HepG2 (cell line): ENCODE data around the gene ING1. TPM values are rescaled to one million over a fixed set of nuclear protein-coding genes. Genes with fewer than 3 reads are reported as not detected.

Experiments
- BATF2 ChIP-seq: sonication (generic); formaldehyde crosslinking; IDR thresholded peaks from 2 replicates; pipeline ENCODE4 v1.8.0; 2022; ENCODE audit warnings: mild to moderate bottlenecking, missing genetic modification reagents, moderate library complexity
- BCL6 ChIP-seq: IDR thresholded peaks from 2 replicates; pipeline ENCODE4 v1.6.1; 2016; ENCODE audit warnings: missing genetic modification reagents, missing compliant biosample characterization
- RFX3 ChIP-seq: IDR thresholded peaks from 2 replicates; pipeline ENCODE4 v1.6.1; 2016; ENCODE audit warnings: missing biosample characterization, missing genetic modification reagents
- RORA ChIP-seq: sonication (generic); formaldehyde crosslinking; IDR thresholded peaks from 2 replicates; pipeline ENCODE4 v1.5.0; 2020; ENCODE audit warnings: mild to moderate bottlenecking, missing genetic modification reagents, moderate library complexity
- SATB2 ChIP-seq: sonication (generic); formaldehyde crosslinking; IDR thresholded peaks from 2 replicates; pipeline ENCODE4 v1.5.0; 2020; ENCODE audit warnings: missing genetic modification reagents
- SNAI1 ChIP-seq: sonication (generic); formaldehyde crosslinking; IDR thresholded peaks from 2 replicates; pipeline ENCODE4 v1.5.0; 2020; ENCODE audit warnings: mild to moderate bottlenecking, missing genetic modification reagents, borderline replicate concordance
- TCF7L2 ChIP-seq: IDR thresholded peaks from 2 replicates; pipeline ENCODE4 v1.6.1; 2011; ENCODE audit warnings: mild to moderate bottlenecking, low read depth, low read length, moderate library complexity
- ZFP90 ChIP-seq: sonication (generic); formaldehyde crosslinking; IDR thresholded peaks from 2 replicates; pipeline ENCODE4 v1.8.0; 2022; ENCODE audit warnings: missing genetic modification reagents, mild to moderate bottlenecking, inconsistent platforms, borderline replicate concordance
- ZMYM3 ChIP-seq: sonication (generic); formaldehyde crosslinking; IDR thresholded peaks from 2 replicates; pipeline ENCODE4 v1.5.1; 2020; ENCODE audit warnings: mild to moderate bottlenecking, missing genetic modification reagents
- ZNF282 ChIP-seq: fragments of 450-650 bp; IDR thresholded peaks from 2 replicates; pipeline ENCODE4 v1.6.1; 2018; ENCODE audit not compliant: partially characterized antibody
- ZNF350 ChIP-seq: sonication (generic); formaldehyde crosslinking; IDR thresholded peaks from 2 replicates; pipeline ENCODE4 v1.4.0; 2020; ENCODE audit warnings: mild to moderate bottlenecking, low read depth, missing genetic modification reagents, borderline replicate concordance
- ZNF513 ChIP-seq: sonication (generic); formaldehyde crosslinking; conservative IDR thresholded peaks from 2 replicates; pipeline ENCODE4 v1.5.0; 2020; ENCODE audit warnings: missing genetic modification reagents
- ZNF891 ChIP-seq: sonication (generic); formaldehyde crosslinking; IDR thresholded peaks from 2 replicates; pipeline ENCODE4 v1.5.0; 2020; ENCODE audit warnings: mild to moderate bottlenecking, missing genetic modification reagents
- polyA plus RNA-seq, 8 experiments: library from polyadenylated mRNA; depleted of rRNA in 3 of 8; stranded (reverse) in 7 of 8; unstranded in 1 of 8; fragments of >200 nt; fragmentation: Illumina TruSeq in 4 of 8; extraction: Trizol in 4 of 8; gene quantifications; 2 replicates each; pipeline versions ENCODE4 v1.2.1 to v1.2.3, GENCODE V29; 2011 to 2016; ENCODE audit warnings: low read depth in 4 of 8, missing spikeins in 1 of 8, mixed read lengths in 1 of 8; ENCODE audit not compliant: insufficient read depth in 1 of 8
- total RNA-seq, 5 experiments: library from RNA; depleted of rRNA; stranded (reverse); fragments of >200 nt; fragmentation: Illumina TruSeq; extraction: Trizol; gene quantifications; 2 replicates each; pipeline ENCODE4 v1.2.3, GENCODE V29; 2016; ENCODE audit warnings: low read depth in 1 of 5
- TF ChIP-seq, protein P1 (sequence below): sonication (generic); formaldehyde crosslinking; IDR thresholded peaks from 2 replicates; pipeline ENCODE4 v1.5.1; 2020; ENCODE audit warnings: missing genetic modification reagents, mild to moderate bottlenecking, borderline replicate concordance
- TF ChIP-seq, protein P2 (sequence below): sonication (generic); formaldehyde crosslinking; IDR thresholded peaks from 2 replicates; pipeline ENCODE4 v1.4.0; 2020; ENCODE audit warnings: mild to moderate bottlenecking, missing genetic modification reagents
- TF ChIP-seq, protein P3 (sequence below): IDR thresholded peaks from 2 replicates; pipeline ENCODE4 v1.6.1; 2016; ENCODE audit warnings: missing genetic modification reagents, missing compliant biosample characterization

Gene ING1
- total and polyA plus RNA-seq, 2 of the 13 experiments (the other 11 are each of a cell fraction or from before 2014, with no cell fraction given): 8.1 to 16.1 TPM

DNA sequence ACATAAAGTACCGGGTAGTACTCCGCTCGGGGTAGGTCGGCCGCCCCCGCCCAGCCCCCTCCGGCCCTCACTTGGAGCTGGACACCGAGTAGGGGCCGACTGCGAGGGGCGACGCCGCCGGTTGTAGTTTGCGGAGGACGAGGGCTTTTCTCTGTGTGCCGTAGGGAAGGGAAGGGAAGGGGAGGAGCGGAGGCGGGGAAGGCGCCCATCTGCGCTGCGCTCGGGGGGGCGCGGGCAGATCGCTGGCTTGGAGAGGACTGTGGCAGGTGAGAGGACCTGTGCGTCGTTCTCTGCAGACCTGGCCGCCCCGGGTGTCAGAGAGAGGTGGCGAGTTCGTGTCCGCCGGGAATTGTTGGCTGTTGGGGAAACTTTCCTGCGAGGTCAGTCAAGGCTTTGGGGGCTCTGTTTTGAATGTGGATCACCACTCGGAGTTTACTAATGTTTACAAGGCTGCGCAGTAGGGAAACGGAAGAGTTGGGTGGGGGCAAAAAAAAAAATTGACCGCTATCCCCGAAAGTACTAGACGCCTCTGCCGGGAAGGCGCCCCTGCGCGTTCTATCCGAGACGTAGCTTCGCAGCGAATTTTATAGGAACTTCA is 1.4 kb downstream of the ING1 start (continued):
- no peak; the same call in none of the 2 replicates for TF ChIP-seq BCL6 (CRISPR knock-in tag)
- TF ChIP-seq BATF2: peak; percentile 33; the same call in 1 of the 2 replicates
- TF ChIP-seq ZNF350: 0 out of 2 replicates have a peak, but pooled peaks have one; percentile 16
- TF ChIP-seq, protein P1, sequence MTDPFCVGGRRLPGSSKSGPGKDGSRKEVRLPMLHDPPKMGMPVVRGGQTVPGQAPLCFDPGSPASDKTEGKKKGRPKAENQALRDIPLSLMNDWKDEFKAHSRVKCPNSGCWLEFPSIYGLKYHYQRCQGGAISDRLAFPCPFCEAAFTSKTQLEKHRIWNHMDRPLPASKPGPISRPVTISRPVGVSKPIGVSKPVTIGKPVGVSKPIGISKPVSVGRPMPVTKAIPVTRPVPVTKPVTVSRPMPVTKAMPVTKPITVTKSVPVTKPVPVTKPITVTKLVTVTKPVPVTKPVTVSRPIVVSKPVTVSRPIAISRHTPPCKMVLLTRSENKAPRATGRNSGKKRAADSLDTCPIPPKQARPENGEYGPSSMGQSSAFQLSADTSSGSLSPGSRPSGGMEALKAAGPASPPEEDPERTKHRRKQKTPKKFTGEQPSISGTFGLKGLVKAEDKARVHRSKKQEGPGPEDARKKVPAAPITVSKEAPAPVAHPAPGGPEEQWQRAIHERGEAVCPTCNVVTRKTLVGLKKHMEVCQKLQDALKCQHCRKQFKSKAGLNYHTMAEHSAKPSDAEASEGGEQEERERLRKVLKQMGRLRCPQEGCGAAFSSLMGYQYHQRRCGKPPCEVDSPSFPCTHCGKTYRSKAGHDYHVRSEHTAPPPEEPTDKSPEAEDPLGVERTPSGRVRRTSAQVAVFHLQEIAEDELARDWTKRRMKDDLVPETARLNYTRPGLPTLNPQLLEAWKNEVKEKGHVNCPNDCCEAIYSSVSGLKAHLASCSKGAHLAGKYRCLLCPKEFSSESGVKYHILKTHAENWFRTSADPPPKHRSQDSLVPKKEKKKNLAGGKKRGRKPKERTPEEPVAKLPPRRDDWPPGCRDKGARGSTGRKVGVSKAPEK (CRISPR knock-in tag): no peak
- no peak for TF ChIP-seq TCF7L2
- TF ChIP-seq SATB2: no peak
- no peak for TF ChIP-seq ZNF282
- TF ChIP-seq ZFP90 (CRISPR knock-in tag): 0 out of 2 replicates have a peak, but pooled peaks have one; percentile 62
- TF ChIP-seq, protein P2, sequence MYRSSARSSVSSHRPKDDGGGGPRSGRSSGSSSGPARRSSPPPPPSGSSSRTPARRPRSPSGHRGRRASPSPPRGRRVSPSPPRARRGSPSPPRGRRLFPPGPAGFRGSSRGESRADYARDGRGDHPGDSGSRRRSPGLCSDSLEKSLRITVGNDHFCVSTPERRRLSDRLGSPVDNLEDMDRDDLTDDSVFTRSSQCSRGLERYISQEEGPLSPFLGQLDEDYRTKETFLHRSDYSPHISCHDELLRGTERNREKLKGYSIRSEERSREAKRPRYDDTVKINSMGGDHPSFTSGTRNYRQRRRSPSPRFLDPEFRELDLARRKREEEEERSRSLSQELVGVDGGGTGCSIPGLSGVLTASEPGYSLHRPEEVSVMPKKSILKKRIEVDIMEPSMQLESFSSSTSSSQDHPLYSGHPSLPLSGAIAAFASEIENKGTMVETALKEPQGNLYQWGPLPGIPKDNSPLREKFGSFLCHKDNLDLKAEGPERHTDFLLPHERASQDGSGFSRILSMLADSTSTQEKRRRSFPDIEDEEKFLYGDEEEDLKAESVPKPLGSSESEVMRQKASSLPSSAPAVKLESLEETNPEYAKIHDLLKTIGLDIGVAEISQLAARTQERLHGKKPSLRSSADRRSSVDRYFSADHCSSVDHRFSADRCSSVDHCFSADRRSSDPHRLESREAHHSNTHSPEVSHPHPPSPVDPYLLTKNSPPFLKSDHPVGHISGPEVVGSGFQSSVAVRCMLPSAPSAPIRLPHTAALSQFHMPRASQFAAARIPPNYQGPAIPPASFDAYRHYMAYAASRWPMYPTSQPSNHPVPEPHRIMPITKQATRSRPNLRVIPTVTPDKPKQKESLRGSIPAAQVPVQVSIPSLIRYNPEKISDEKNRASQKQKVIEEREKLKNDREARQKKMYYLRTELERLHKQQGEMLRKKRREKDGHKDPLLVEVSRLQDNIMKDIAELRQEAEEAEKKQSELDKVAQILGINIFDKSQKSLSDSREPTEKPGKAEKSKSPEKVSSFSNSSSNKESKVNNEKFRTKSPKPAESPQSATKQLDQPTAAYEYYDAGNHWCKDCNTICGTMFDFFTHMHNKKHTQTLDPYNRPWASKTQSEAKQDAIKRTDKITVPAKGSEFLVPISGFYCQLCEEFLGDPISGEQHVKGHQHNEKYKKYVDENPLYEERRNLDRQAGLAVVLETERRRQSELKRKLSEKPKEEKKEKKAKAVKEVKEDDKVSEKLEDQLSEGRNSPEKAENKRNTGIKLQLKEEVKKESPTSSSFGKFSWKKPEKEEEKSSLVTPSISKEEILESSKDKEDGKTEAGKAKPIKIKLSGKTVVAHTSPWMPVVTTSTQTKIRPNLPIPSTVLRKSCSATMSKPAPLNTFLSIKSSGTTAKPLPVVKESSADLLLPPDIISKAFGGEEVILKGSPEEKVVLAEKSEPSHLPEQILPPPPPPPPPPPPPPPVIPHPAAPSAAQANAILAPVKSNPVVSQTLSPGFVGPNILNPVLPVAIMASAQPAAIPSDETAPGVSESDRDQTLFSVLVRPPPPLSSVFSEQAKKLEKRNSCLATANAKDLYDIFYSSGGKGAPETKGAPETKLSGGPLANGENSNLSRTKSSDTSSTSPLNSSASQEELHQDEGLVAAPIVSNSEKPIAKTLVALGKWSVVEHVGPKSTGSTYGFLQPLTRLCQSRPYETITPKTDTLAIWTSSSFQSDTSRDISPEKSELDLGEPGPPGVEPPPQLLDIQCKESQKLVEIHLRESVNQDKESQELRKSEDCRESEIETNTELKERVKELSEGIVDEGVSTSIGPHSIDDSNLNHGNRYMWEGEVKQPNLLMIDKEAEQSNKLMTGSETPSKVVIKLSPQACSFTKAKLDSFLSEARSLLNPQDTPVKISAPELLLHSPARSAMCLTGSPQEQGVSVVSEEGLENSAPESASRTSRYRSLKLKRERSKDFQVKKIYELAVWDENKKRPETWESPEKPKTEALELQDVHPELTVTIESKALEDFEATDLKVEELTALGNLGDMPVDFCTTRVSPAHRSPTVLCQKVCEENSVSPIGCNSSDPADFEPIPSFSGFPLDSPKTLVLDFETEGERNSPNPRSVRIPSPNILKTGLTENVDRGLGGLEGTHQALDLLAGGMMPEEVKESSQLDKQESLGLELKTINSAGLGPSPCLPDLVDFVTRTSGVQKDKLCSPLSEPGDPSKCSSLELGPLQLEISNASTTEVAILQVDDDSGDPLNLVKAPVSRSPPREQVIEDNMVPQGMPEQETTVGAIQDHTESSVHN (CRISPR knock-in tag): no peak
- TF ChIP-seq RFX3 (CRISPR knock-in tag): no peak
- TF ChIP-seq SNAI1 (CRISPR knock-in tag): no peak
- TF ChIP-seq, protein P3, sequence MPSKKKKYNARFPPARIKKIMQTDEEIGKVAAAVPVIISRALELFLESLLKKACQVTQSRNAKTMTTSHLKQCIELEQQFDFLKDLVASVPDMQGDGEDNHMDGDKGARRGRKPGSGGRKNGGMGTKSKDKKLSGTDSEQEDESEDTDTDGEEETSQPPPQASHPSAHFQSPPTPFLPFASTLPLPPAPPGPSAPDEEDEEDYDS (CRISPR knock-in tag): no peak
- no peak for TF ChIP-seq ZNF891 (CRISPR knock-in tag)
- TF ChIP-seq ZMYM3 (CRISPR knock-in tag): no peak
- TF ChIP-seq RORA: no peak
- no peak for TF ChIP-seq ZNF513 (CRISPR knock-in tag)
